ENCODE data around the gene MPRIP. TPM values are rescaled to one million over a fixed set of nuclear protein-coding genes. Genes with fewer than 3 reads are reported as not detected.

The MPRIP gene
- total RNA-seq, 1 experiment from 2014 or later: 132 TPM

GRCh38 chr17:17232303-17232621, 190.0 kb downstream of the MPRIP start:
- DNase-seq: no peak
- Histone ChIP-seq H2BK5ac (ENCODE audit: insufficient read length, low read length) (no peak overlapping the region), H3K4me2 (ENCODE audit: insufficient read depth, insufficient read length, low read length) (no peak overlapping the region), H2BK15ac (ENCODE audit: low read depth, low read length) (no peak overlapping the region), H3K9ac (ENCODE audit: extremely low read depth, insufficient read length, low read length) (no peak overlapping the region), H3K79me1 (ENCODE audit: insufficient read depth, low read depth, low read length, poor library complexity, severe bottlenecking) (peaks cover 3% of the 10 kb centered on the region), H2BK120ac (ENCODE audit: low read depth, low read length, poor library complexity, severe bottlenecking) (no peak overlapping the region), H3K18ac (ENCODE audit: insufficient read length, low read depth, low read length) (no peak overlapping the region), H2BK12ac (ENCODE audit: insufficient read length, low read depth, low read length) (no peak overlapping the region), H3K27ac (ENCODE audit: insufficient read length, low read depth, low read length) (no peak overlapping the region), H2AK5ac (ENCODE audit: insufficient read length, low read length) (no peak overlapping the region), H3K27me3 (ENCODE audit: insufficient read depth, low read length) (no peaks in the 10 kb centered on the region), H2AFZ (ENCODE audit: low read length) (no peak overlapping the region), H3K4me1 (ENCODE audit: insufficient read depth, low read length) (peaks cover 11% of the 10 kb centered on the region), H4K91ac (ENCODE audit: insufficient read length, low read depth, low read length) (no peak overlapping the region), H3K56ac (ENCODE audit: insufficient read length, low read depth, low read length) (no peak overlapping the region), H3K14ac (ENCODE audit: insufficient read depth, low read length) (no peak overlapping the region), H4K20me1 (ENCODE audit: control insufficient read depth, insufficient read depth, insufficient read length) (no peaks in the 10 kb centered on the region), H3K9me3 (ENCODE audit: control insufficient read depth, low read depth, low read length) (no peaks in the 10 kb centered on the region), H3K4ac (ENCODE audit: low read depth, low read length) (no peak overlapping the region), H4K5ac (ENCODE audit: insufficient read length, low read depth, low read length) (no peak overlapping the region), H3K23ac (ENCODE audit: insufficient read length, low read depth, low read length) (no peak overlapping the region), H2BK20ac (ENCODE audit: low read depth, low read length, poor library complexity, severe bottlenecking) (no peak overlapping the region), H4K8ac (replicated peaks; ENCODE audit: insufficient read length, low read depth, low read length) (no peak overlapping the region), H3K23me2 (ENCODE audit: insufficient read length, low read depth, low read length, poor library complexity, severe bottlenecking) (peaks cover 5% of the 10 kb centered on the region), H3T11ph (ENCODE audit: low read length) (no peak overlapping the region), H3K79me2 (ENCODE audit: insufficient read depth, low read length) (peaks cover 9% of the 10 kb centered on the region; the same call in 1 of the 2 replicates)
- Mint-ChIP-seq H3K36me3 (ENCODE audit: insufficient read depth in 1 of 3, low read depth in 3 of 3) (peaks cover 19 to 49% (median 47%) of the 10 kb centered on the region in 3 experiments; a peak in 6 of 7 replicates), H3K27ac (no peak overlapping the region; a peak in 2 of 7 replicates), H3K4me1 (peaks cover 14% of the 10 kb centered on the region in 2 experiments), H3K4me3 (no peak overlapping the region), H3K9me3 (no peaks in the 10 kb centered on the region), H3K27me3 (ENCODE audit: low read depth) (no peaks in the 10 kb centered on the region)
- WGBS (ENCODE audit: extremely low coverage, insufficient read length, low lambda C conversion rate): no CpG with 5 or more reads among the region's 11 CpGs
- TF ChIP-seq, protein P1, sequence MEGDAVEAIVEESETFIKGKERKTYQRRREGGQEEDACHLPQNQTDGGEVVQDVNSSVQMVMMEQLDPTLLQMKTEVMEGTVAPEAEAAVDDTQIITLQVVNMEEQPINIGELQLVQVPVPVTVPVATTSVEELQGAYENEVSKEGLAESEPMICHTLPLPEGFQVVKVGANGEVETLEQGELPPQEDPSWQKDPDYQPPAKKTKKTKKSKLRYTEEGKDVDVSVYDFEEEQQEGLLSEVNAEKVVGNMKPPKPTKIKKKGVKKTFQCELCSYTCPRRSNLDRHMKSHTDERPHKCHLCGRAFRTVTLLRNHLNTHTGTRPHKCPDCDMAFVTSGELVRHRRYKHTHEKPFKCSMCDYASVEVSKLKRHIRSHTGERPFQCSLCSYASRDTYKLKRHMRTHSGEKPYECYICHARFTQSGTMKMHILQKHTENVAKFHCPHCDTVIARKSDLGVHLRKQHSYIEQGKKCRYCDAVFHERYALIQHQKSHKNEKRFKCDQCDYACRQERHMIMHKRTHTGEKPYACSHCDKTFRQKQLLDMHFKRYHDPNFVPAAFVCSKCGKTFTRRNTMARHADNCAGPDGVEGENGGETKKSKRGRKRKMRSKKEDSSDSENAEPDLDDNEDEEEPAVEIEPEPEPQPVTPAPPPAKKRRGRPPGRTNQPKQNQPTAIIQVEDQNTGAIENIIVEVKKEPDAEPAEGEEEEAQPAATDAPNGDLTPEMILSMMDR (conservative IDR thresholded peaks at IDR 0.05): no peak

All from H9 (cell line).